ENCODE results near the gene FPR2. TPM values are rescaled to one million over a fixed set of nuclear protein-coding genes. Genes with fewer than 3 reads are reported as not detected.
A peak's percentile ranks its signal among the peaks of the same experiment; 100 is the strongest.

FPR2 gene
- total RNA-seq (1 to 10 TPM in 4 of 10 donors, under 1 TPM in 6; 0.17 to 5.8 (median 0.54) TPM), polyA plus RNA-seq (under 1 TPM in 1 of 2 donors, not detected in 1; 0.67 TPM)
- long read RNA-seq, donor 1 = 0 reads
- long read RNA-seq, donor 2 = 0 reads
- long read RNA-seq, donor 3 = 0 reads

GRCh38 chr19:51760697-51761356 lies at the start of gene FPR2:
FPR2 (plus strand) TSS chr19:51761180; CDS start chr19:51768659, 7,479 bp downstream.
- H3K4me3 ChIP-seq = peak within 1 kb of the TSS in 1 of 10 donors; percentile 45
- H3K27me3 ChIP-seq = peaks cover 0 to 30% (median 14%) of the 10 kb centered on the region in 7 donors
- no peaks in the 10 kb centered on the region for H3K9me3 ChIP-seq
- DNase-seq = no peak
- no peaks in the 10 kb centered on the region for H3K36me3 ChIP-seq
- no peak for TF ChIP-seq CTCF (IDR thresholded peaks at IDR 0.05)
- intact Hi-C loops (cut with DNase I) = no loop called here
- no peak for ATAC-seq
- peak within 1 kb of the TSS in 2 of 10 donors; percentile 2 to 87 for H3K27ac ChIP-seq
- 54 to 57% methylated on average over 8 of the region's 8 CpGs for WGBS, 2 donors
- peaks cover 0 to 26% (median 0%) of the 10 kb centered on the region in 9 donors for H3K4me1 ChIP-seq

GRCh38 chr19:51711702-51712101 lies 49.3 kb upstream of the FPR2 start:
- WGBS, 2 donors = 76 to 83% methylated on average over 1 of the region's 1 CpG

GRCh38 chr19:51712461-51713081 lies 48.4 kb upstream of the FPR2 start:
- intact Hi-C loops (cut with DNase I) = loop anchor here in 2 of 10 donors (2.0 to 10.0 kb wide), 2 partner anchors 66 to 102 kb away; no protein-coding TSS in a partner anchor
- Histone ChIP-seq H3K36me3 (peaks cover 0 to 6% (median 0%) of the 10 kb centered on the region in 9 donors), H3K27ac (no peak overlapping the region), H3K27me3 (peaks cover 0 to 22% (median 5%) of the 10 kb centered on the region in 7 donors), H3K9me3 (no peaks in the 10 kb centered on the region), H3K4me3 (no peak overlapping the region), H3K4me1 (no peaks in the 10 kb centered on the region)
- 43 to 44% methylated on average over 9 of the region's 9 CpGs for WGBS, 2 donors
- DNase-seq (no peak), ATAC-seq (peak in 1 of 8 donors; percentile 13)
- TF ChIP-seq CTCF (IDR thresholded peaks at IDR 0.05) = peak in 7 of 9 donors; percentile 14 to 43 (median 35)

More at GRCh38 chr19:51711702-51712101, 49.3 kb upstream of the FPR2 start:
- TF ChIP-seq CTCF (IDR thresholded peaks at IDR 0.05) = no peak
- Histone ChIP-seq H3K27me3 (peaks cover 0 to 14% (median 0%) of the 10 kb centered on the region in 7 donors), H3K9me3 (no peaks in the 10 kb centered on the region), H3K27ac (no peak overlapping the region), H3K36me3 (peaks cover 0 to 15% (median 4%) of the 10 kb centered on the region in 9 donors), H3K4me1 (no peaks in the 10 kb centered on the region), H3K4me3 (no peak overlapping the region)
- ATAC-seq (no peak), DNase-seq (no peak)
- intact Hi-C loops (cut with DNase I) = loop anchor here in 2 of 10 donors (2.0 to 10.0 kb wide), 2 partner anchors 67 to 103 kb away; no protein-coding TSS in a partner anchor

Measured in heart right ventricle (tissue), 16 donors.